Measurements from ENCODE around the gene TTC32.
"Not testable (repeated sequence)": the region's sequence is repeated elsewhere in the genome, so short reads cannot be mapped to it uniquely, and the experiment has no call there.

TTC32 gene

DNA sequence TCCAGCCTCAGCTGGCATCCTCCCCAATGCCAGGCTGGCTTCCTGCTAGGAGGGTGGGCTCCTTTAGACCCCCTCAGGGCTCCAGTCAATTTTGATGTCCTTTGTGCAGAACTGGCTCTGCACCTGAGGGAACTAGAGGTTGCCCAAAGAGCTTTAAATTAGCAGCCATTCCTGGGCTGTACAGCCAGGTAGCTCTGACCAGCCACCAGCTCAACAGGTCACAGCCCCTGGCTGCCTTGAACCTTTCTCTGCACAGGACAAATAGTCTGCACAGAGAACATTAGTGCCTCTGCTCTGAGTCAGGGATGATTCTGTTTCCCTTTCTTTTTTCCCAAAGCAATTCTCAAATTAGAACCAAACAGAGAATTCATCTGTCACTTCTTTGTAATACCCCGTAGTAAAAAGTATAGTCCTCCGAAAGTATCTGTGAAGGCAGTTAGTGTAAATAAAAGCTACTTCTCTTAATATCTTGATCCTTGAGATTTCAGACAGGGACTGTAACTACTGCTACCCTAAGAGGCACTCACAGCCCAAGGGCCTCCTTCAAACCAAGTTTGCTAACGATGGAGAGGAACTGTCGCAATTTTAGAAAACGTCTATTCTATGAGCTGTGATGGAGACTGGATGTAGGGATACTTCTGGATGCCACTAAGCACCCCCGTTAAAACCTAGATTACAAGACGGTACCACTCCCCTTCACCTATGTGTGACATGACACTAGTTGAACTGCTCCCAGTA is 3.0 kb downstream of the TTC32 start:
- no peak for DNase-seq

DNA sequence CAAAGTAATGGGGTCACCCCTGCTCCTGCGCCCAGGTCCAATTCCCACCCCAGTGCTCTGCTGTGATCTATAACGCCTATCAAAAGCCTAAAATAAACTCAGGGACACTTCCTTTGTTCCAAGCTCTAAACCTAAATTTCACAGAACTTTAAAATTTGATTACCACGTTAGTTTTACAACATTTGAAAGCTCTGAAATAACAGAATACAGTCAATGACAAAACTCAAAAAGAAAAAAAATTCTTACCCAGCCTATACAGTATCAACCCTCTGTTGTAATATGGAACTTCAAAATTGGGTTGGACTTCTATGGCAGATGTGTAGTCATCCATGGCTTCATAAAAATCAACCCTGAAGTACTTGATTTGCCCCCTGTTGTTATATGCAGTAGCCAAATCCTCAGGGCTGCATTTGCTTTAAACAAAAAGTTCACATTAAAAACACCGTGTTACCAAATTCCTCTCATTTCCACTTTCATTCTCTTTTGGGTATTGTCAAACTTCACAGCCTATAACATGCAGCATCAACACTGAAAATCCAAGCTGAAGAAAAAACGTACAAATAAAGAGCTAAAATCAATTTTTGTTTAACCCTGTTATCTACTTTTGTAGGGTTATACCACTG is 4.0 kb downstream of the TTC32 start:
- no peak for DNase-seq

DNA sequence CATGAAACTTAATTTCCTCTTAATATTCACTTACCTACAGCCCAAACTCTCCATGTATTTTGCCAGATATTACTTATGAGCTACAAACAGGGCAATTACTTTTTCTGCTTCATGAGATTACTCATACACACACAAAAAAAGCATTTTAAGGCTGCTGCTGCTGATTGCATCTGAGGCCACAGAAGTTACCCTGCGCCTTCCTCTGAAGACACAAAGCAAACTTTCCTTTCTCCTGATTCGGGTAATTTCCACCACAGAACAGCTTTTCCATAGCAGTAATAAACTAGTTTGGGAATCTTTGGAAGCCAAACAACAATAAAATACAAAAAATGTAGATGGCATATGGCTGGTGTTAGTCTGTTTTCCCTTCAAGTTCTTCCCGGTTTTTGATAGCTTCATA is 6.2 kb downstream of the TTC32 start:
- no peak for DNase-seq

DNA sequence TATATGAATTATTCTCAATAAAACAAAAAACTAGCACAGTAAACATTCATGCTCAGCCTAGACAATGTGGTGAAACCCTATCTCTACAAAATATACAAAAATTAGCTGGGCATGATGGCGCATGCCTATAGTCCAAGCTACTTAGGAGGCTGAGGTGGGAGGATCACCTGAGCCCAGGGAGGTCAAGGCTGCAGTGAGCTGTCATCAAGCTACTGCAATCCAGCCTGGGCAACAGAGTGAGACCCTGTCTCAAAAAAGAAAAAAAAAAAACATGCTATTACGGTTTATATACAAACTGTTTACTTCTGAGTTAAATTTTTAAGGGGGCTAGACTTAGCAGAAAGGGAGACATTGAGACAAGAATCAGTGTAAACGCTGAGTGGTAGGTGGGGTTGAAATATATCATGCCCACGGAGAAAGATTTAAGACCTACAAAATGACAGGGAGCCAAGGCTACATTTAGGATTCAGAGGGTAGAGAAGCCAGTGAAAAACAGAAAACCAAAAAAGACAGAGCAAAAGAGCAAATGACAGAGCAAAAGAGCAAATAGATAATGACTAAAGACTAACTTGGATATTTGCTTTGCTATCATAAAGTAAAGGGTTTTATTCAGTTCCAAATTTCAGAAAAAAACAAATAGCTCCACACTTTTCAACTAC is 7.5 kb downstream of the TTC32 start:
- no peak for DNase-seq

DNA sequence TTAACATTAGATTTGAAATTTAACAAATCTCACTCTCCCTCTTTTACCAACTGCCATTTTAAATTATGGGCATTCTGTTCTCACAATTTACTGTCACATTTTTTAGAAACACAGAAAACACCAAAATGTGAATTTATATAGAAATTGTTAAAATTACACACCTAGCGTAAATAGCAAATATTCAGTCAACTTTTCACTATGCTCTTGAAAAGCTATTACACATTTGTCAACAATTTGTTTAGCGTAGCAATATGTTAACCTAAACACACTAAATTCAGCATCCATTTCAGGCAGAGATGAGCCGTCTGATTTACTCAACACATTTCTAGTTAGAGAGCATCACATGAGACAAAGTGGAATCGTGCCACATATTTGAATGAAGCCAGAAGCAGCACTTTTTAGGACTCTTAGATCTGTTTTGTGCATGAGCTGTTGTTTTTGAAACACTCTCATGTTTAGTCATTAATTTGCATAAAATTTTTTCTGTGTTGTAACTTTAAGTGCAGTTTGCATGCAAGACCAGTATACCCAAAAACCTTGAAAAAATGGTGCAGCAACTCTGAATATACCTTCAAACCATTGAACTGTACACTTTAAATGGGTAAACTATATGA is 8.2 kb downstream of the TTC32 start:
- DNase-seq: no peak

DNA sequence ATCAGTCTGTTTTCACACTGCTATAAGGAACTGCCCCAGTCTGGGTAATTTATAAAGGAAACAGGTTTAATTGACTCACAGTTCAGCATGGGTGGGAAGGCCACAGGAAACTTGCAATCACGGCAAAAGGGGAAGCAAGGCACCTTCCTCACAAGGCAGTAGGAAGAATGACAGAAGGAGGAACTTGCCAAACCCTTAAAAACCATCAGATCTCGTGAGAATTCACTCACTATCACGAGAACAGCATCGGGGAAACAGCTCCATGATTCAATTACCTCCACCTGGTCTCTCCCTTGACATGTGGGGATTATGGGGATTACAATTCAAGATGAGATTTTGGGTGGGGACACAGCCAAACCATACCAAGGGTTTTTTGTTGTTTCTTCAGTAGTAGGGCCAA is 9.8 kb downstream of the TTC32 start:
- DNase-seq: not testable (repeated sequence)

DNA sequence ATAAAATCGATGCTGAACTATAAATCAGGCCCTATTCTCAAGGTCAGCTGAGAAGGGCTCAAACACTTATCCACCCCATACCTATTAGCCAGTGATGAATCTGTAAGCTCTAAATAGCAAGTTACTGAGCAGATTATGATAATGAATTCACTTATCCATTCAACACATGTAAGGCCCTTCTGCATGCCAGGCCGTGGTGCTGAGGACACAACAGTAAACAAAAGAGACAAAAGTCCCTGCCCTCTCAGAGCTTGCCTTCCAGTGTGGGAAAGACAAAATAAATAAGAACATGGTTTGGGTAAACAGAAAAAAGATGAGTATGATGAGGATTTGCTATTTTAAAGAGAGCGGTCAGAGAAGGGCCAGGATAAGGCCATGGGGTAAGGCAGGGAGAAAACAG is 11.7 kb downstream of the TTC32 start:
- DNase-seq: no peak

DNA sequence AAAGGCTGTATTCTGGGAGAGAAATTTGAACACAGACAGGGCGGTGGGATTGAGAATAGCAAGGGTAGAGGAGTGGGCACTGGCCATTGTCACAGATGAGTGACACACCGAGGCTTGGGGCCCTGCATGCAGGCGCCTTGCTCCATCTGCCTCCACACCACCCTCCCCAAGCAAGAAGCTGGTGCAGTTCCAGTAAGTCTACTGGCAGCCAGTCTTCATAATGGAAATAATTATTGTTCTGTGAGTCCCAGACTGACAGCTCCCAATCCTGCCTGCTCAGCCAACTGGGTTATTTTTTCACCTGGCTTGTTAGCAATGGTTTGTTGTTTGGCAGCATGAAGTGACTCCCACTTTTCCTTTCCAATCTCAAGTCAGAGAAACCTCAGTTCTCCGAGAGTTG is 13.0 kb downstream of the TTC32 start:
- no peak for DNase-seq

DNA sequence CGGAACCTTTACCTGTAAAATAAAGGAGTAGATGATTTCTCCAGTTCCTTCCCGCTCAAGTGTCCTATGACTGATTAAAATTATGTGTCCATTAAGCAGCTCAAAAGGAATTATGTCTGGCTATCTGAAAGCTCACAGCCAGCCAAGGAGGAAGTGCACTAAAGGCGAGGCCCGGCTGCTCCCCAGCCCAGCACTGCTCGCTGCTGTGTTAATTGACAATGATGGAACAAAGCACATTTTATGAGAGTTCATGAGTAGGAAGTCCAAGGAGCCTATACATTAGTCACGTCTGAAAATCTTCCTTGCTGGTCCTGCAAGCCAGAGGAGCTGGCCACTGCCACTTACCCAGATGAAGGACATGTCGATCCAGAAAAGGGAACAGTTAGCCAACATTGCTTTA is 14.3 kb downstream of the TTC32 start:
- DNase-seq: no peak

DNA sequence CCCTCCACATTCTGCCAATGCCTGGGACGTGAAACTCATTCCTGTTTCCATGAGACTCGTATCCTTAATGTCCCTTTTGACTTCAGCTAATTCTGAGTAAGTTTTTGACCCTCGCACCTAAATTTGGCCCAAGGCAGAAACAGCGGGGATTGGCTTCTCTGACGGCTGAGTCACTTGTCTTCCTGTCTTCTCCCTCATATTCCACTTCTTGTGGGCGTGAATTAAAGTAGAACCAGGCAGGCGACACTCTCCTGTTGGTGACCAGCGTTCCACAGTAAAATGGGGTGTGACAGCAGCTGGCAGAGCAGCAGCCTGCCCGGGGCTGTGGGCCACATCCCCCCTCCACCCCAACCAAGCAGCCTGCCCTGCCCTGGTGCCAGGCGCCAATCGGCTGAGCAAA is 15.5 kb downstream of the TTC32 start:
- DNase-seq: no peak

DNA sequence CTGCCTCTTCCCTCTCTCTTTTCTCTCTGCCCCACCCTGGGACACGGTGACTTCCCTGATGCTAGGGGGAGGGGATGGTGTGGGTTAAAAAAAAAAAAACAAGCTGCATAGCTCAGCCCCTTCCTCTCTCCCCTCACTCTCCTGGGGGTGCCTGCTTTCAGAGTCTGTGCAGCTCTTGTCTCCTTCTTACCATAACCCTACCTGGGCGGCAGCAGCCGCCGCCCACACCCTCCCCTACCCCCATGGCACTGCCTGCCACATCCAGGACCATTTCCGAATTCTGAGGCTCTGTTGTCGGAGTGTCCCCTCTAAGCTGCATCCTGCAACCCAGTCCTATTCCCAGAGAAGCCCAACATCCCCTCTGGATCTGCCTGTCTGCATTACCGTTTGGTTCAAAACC is 16.0 kb downstream of the TTC32 start:
- DNase-seq: no peak

DNA sequence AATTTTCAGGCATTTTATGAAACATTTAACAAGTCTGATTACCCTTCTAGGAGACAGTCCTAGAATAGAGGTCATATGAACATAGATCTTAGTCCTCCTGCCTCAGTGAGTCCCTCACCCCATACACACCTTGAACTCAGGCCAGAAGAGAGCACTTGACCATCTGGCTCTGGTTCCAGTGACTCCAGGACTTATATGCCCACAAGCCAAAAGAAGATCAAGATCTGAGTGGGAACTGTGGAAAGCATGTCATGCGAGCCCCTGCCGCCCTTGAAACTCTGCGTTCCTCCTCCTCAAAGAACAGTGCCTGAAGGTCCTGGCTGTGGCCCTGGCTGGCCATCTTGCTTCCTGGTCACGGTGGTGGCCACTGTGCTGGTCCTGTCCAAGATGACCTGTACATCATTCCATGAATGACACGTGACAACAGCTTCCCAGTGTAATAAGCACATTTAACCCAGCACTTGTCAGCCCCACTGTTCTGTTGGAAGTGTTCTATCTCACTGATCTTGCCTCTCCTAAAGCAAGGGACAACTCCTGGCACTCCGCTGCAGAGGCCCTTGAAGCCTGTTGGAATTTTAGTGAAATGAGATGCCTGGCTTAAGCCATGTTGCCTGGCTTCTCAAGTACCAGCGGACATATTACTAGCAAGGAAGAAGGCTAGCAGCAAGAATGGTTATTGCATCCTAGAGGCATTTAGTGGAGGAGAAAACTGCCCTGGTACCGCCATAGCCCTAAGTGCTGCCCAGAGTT is 17.6 kb downstream of the TTC32 start:
- DNase-seq: no peak

DNA sequence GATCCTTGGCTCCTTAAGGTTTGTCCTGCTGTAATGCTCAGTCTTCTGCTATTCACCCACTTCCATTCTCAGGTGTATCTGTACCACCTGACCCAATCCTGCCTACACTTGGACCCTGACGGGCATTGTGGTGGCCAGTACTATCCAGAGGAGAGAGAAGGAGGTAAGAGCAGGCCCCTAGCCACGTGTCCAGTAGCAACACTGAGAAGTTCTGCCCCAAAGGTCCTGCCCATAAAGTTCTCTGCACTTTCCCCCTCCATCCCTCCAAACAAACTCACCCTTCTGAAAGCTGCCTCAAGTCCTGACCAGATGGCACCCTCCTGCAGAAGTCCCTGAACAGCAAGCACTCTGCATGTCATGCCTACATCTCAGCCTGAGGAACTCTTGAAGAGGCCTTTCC is 18.3 kb downstream of the TTC32 start:
- no peak for DNase-seq

DNA sequence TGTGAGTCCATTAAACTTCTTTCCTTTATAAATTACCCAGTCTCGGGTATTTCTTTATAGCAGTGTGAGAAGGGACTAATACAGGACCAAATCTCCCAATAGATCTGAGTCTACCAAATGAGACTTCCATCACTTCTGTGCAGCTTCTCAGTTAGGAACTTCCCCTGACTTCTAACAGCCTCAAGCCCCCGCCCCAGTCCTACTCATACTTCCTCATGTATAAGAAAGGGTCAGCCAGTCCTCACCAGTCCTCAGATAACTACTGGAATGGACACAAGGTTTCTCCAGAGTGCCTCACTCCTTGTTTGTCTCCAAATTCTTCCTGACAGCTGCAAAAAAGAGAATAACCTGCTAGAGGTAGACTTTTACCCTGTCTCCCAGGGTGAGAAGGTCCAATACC is 19.5 kb downstream of the TTC32 start:
- no peak for DNase-seq

DNA sequence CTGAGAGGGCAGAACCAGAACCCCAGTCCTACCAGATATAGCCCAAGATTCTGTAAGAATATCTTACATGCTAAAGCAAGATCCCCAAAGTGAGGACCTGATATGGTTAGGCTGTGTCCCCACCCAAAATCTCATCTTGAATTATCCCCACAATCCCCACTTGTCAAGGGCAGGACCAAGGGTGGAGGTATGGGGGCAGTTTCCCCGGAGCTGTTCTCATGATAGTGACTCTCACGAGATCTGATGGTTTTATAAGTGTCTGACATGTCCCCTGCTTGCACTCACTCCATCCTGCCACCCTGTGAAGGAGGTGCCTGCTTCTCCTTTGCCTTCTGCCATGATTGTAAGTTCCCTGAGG is 19.9 kb downstream of the TTC32 start:
- no peak for DNase-seq

DNA sequence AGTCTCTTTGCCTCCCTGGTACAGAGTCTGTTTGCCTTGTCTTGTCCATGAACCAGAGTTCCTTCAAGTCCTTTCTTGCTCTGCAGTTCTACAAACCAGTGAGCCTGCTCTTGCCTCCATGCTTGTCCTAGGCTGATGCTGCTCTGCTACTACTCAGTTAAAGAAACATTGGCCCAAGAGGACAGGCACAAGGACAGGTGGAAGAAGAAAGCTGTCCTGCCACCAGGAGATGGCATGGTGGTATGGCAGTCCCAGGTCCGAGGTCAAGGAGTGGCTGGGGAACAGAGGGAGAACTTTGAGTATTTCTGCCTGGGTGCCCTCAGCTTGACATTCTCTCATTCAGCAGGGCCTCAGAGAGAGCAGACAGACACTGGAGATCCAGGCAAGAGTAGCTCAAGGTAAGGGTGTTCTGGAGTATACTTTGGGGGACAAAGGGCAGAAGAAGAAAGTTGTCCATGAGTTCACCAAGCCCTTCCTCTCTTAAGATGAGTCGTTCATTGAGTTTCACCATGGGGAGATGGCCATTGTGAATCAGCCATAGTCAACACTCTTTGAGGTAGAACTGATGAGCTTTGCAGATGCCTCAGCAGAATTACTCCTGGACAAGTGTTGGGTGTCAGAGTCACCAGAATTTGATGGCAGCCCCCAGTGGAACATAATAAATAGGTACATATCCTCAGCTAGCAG is 20.4 kb downstream of the TTC32 start:
- no peak for DNase-seq

DNA sequence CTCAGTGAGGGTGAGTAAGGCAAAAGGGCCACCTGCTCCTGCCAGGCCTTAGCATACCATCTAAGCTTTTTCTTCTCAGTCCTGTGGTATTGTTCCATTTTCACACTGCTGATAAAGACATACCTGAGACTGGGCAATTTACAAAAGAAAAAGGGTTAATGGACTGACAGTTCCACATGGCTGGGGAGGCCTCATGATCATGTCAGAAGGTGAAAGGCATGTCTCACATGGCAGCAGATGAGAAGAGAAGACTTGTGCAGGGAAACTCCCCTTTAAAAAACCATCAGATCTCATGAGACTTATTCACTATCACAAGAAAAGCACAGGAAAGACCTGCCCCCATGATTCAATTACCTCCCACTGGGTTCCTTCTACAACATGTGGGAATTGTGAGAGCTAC is 21.6 kb downstream of the TTC32 start:
- not testable (repeated sequence) for DNase-seq

DNA sequence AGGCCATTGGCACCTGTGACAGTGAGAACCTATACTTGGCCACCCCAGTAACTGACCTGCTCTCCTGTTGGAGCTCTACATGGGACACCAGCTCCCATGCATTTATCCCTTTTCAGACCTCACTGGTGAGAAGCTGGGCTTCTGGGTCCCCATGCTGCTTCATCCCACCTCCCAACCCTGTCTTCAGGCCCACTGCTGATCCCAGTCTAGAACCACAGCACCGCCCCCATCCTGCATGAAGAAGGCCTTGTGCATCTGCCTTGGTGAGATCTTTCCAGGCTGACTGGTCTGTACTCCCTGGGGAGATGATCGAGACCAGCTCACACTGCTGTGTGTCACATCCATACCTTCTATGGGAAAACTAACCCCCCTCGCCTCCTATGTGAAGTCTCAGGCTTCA is 22.7 kb downstream of the TTC32 start:
- no peak for DNase-seq

DNA sequence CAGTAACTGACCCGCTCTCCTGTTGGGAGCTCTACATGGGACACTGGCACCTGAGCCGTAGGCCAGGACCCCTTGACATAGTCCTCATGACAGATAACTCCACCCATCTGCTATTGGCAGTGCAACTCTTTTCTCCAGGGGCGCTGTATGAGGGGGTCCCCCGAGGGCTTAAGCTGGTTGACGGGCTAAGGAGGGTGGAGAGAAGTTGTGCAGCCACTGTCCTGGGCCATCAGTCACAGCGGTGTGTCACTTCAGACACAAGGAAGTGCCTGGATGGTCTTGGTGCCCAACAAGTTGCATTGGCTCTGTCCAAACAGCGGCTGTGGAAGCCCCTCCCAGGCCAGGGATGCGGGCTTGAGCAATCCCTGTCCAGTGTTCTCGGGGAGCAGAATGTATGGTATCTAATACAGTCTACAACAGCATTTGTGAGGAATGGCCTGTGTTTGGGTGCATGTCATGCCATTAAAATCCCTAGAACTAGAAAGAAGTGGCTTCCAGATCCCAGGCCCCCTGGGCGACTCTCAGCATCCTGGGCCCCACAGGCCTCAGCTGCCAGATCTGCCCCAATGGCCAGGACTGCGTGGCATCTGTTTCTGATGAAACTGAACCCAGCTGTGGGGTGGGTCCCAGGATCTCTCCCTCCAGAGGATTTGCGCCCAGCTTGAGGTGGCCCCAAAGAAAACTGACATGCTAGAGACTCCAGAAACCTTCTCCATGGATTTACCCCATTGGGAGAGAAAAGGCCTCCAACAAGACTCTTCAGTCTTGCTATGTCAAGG is 23.3 kb downstream of the TTC32 start:
- DNase-seq: no peak

DNA sequence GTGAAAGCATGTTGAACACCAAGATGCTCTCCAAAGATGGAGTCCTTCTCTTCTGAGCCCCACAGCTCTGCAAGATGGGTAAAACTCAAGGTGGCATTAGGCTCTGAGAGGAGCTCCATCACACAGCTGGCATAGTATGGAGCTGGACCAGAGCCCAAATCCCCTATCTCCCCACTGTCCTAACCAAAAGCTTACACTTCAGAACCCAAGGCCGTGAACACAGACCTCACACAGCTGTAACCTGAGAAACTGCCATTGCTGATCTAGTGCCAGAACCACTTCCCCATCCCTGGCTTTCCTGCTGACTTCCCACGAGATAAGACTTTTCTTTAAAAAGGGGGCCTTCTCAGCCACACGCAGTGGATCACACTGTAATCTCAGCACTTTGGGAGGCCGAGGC is 25.0 kb downstream of the TTC32 start:
- DNase-seq: no peak

DNA sequence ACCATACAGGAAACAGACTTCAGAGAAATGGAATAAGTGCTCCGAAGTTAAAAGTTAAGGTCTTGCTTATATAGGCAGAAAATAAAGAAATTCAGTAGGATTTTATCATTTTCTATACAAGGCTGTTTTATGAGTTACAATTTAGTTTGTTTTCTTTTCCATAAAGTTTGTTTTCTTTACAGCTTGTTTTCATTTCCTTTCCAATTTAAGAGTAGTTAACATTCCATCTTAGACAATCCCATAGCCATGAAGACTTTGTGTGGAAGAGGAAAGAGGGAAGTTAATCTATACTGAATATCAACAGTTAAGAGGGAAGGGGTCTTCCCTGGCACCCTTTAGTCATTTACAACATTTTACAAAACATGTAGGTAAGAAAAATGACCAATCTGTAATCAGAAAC is 26.5 kb downstream of the TTC32 start:
- no peak for DNase-seq

DNA sequence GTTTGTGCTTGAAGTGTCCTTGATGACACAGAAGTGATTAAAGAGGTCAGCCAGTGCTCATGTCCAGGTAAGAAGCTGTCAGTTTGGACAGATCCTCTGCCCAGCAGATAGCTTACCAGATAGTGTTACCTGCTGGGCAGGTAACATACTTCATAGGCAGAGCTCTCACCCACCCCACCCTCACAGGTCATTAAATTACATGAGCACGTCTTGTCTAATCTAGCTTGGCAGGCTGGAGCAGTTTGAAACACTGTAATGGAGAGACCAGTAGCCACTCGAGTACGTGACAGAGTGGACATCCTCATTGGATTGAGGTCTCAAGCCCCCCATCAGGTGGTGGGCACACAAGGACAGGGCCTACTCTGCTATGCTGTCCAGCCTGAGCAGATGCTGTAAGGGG is 27.1 kb downstream of the TTC32 start:
- DNase-seq: no peak

All from stimulated activated CD4-positive, alpha-beta T cell treated with anti-CD3 and anti-CD28 coated beads, Interleukin-1b, Interleukin-23, amount 100 ng/mL, for 48 hours (primary cell).